ENCODE data around the gene LRG1.

The LRG1 gene

GRCh38 chr19:4495471-4495870, 44.4 kb downstream of the LRG1 start:
- DNase-seq (ENCODE audit: low spot score) = no peak

- DNase-seq (ENCODE audit: low spot score) = no peak
Measured at GRCh38 chr19:4494691-4495064, 45.2 kb downstream of the LRG1 start.

DNA sequence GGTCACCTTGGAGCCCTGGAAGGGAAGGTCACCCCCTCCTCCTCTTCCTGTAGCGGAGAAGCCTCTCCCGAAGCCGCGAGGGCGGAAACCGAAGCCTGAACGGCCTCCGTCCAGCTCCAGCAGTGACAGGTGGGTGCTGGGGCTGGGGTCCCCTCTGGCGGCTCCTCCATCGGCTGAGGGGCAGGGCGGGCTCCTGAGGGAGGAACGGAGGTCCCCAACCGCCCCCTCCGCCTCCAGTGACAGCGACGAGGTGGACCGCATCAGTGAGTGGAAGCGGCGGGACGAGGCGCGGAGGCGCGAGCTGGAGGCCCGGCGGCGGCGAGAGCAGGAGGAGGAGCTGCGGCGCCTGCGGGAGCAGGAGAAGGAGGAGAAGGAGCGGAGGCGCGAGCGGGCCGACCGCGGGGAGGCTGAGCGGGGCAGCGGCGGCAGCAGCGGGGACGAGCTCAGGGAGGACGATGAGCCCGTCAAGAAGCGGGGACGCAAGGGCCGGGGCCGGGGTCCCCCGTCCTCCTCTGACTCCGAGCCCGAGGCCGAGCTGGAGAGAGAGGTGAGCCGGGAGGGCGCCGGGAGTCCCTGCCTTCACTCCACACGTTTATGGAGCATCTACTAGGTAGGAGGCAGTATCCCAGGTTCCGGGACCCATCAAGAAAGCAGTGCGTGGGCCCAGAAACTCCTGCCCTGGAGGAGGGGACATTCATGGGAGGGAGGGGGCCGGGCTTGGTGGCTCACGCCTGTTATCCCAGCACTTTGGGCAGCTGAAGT, 45.7 kb downstream of the LRG1 start:
- no peak for DNase-seq (ENCODE audit: low spot score)

DNA sequence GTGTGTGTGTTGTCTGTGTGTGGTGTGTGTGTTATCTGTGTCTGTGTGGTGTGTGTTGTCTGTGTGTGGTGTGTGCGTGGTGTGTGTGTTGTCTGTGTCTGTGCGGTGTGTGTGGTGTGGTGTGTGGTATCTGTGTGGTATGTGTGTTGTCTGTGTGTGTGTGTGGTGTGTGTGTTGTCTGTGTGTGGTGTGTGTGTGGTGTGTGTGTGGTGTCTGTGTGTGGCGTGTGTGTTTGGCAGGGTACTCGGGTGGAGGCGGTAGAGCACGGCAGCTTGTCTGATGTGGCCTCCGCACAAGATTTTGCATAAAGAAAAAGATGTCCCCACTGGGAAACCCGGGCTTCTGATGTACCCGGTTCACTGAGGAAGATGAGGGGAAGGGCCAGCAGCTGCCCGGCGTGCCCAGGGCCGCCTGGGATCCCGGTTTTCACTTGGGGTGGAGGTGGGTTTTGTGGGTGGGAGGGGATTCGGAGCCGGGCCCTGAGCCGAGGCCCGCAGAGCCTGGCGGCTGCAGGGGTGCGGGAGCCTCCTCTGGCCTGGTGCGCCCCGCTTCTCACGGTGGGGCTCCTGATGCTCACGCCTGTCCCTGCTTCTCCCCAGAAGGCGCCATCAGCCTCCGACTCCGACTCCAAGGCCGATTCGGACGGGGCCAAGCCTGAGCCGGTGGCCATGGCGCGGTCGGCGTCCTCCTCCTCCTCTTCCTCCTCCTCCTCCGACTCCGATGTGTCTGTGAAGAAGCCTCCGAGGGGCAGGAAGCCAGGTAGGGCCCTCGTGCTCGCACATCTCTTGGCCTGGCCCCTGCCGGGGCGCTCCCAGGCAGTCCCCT, 46.5 kb downstream of the LRG1 start:
- DNase-seq (ENCODE audit: low spot score) = no peak

GRCh38 chr19:4492337-4493103, 47.3 kb downstream of the LRG1 start:
- DNase-seq (ENCODE audit: low spot score) = no peak

GRCh38 chr19:4491446-4491845, 48.4 kb downstream of the LRG1 start:
- DNase-seq (ENCODE audit: low spot score) = no peak

GRCh38 chr19:4488496-4488895, 51.3 kb downstream of the LRG1 start:
- DNase-seq (ENCODE audit: low spot score) = no peak

GRCh38 chr19:4487572-4487971, 52.3 kb downstream of the LRG1 start:
- DNase-seq (ENCODE audit: low spot score) = no peak
